SHP77 treated with DMSO at 0.1 percent for 48 hours (cell line): ENCODE data around the gene C4B.
"Not testable (repeated sequence)": the region's sequence is repeated elsewhere in the genome, so short reads cannot be mapped to it uniquely, and the experiment has no call there.

Source experiments
- DNase-seq: peaks from one replicate; lab custom pipeline; 2025; lab: John Stamatoyannopoulos, UW

The C4B gene

DNA sequence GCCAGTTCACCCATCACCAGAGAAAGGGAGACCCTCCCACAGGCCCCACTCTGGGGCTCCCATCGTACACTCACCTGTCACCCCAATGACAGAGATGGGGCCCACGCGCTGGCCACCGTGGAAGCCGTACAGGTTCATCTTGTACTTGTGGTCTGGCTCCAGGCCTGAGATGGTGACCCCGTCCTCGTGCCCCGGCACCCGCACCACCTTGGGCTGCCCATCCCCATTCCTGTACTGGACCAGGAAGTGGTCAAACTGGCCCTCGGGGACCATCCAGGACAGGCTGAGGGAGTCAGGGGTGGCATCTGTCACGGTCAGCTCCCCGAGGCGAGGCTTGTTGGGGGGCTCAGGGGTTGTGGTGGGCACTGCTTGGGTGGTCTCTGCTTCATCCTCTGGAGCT lies 38.7 kb downstream of the C4B start:
- DNase-seq, result not testable (repeated sequence)

DNA sequence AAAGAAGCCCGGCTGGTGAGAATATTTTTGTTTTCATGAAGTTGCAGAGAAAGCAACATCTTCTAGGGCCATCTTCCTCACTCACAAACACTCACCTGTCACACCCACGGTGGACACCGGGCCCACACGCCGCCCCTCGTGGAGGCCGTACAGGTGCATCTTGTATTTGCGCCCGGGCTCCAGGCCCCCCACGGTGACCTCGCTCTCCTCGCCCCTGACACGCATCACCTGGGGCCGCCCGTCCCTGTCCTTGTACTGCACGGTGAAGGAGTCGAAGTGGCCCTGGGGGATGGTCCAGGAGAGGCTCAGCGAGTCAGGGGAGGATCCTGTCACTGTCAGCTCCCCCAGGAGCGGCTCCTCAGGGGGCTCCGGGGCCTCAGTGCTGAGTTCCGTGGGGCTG lies 41.2 kb downstream of the C4B start:
- not testable (repeated sequence) for DNase-seq

DNA sequence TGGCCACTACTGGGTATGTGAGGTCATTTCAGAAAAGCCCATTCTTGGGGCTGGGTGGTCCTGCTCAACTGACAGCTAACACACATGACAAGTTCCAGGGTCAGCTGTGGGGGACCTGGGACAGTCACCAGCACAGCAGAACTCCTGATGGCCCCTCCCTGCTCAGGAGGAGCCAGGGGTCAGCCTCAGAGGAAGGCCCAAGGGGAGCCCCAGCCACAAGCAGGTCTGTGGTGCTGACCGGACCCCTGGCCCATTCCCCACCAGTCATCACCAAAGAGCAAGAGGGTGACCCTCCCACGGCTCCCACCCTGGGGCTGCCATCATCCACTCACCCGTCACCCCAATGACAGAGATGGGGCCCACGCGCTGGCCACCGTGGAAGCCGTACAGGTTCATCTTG lies 41.7 kb downstream of the C4B start:
- no peak for DNase-seq

DNA sequence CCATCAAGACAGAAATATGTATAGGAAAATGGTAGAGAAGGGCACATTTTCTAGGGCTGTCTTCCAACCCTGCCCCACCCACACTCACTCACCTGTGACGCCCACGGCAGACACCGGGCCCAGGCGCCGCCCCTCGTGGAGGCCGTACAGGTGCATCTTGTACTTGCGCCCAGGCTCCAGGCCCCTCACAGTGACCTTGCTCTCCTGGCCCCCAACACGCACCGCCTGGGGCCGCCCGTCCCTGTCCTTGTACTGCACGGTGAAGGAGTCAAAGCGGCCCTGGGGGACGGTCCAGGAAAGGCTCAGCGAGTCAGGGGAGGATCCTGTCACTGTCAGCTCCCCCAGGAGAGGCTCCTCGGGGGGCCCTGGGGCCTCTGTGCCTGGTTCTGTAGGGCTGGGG lies 43.4 kb downstream of the C4B start:
- DNase-seq, result no peak

DNA sequence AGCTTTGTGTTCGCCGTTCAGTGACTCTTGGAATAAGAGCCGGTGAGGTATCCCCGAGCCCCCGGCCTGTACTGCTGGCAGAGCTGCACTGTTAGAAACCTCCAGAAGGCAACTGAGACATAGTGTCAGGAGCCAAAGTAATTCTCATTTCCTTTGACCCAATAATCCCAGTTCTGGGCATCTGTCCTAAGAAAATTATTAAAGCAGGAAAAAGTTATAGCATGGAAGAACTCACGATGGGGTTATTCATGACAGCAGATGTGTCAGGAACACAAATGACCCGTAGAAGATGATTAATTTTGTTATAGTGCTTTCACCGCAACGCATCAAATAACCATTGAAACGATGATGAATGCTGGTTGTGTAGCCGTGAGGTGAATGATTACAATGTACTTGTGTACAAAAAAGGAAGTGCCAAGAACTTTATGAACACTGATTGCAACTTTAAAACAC lies 43.9 kb downstream of the C4B start:
- no peak for DNase-seq

DNA sequence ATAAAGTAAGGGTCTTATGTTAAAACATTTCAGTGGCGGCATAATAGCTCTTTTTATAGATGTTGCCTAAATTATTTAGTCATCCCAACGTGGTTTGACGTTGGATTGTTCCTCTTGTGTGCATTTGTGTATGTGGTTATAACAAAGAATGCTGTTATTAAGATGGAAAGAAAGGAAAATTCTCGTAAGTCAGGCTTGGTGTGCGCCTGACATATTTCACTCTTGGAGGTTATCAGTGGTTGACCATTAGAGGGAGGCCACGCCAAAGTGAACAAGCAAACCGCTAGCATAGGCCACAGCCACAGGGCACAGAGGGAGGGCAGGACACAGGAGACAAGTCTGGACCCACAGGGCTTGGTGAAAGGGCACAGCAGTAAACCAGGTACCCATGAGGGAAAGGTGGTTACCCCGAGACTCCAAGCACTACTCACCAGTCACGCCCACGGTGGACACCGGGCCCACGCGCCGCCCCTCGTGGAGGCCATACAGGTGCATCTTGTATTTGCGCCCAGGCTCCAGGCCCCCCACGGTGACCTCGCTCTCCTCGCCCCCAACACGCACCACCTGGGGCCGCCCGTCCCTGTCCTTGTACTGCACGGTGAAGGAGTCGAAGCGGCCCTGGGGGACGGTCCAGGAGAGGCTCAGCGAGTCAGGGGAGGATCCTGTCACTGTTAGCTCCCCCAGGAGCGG lies 46.5 kb downstream of the C4B start:
- no peak for DNase-seq

DNA sequence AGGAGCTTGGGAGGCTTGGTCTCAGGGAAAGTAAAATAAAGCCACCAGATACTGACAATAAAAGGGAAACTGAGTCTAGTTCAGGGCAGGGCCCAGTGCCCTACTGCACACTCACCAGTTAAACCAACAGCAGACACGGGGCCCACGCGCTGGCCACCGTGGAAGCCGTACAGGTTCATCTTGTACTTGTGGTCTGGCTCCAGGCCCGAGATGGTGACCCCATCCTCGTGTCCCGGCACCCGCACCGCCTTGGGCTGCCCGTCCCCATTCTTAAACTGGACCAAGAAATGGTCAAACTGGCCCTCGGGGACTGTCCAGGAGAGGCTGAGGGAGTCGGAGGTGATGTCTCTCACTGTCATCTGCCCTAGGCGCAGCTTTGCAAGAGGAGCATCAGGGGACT lies 50.1 kb downstream of the C4B start:
- no peak for DNase-seq

DNA sequence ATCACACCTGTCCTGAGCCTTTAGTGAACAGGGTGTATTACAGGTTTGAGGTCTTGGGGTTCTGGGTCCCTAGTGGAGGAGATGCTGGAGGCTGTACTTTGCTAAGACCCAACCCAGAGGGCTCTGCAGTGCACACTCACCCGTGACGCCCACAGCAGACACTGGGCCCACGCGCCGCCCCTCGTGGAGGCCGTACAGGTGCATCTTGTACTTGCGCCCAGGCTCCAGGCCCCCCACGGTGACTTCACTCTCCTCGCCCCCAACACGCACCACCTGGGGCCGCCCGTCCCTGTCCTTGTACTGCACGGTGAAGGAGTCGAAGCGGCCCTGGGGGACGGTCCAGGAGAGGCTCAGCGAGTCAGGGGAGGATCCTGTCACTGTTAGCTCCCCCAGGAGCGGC lies 52.9 kb downstream of the C4B start:
- not testable (repeated sequence) for DNase-seq

DNA sequence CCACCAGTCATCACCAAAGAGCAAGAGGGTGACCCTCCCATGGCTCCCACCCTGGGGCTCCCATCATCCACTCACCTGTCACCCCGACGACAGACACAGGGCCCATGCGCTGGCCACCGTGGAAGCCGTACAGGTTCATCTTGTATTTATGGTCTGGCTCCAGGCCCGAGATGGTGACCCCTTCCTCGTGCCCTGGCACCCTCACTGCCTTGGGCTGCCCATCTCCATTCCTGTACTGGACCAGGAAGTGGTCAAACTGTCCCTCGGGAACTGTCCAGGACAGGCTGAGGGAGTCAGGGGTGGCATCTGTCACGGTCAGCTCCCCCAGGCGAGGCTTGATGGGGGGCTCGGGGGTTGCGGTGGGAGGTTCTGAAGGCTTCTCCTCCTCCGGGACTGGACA lies 53.7 kb downstream of the C4B start:
- not testable (repeated sequence) for DNase-seq

DNA sequence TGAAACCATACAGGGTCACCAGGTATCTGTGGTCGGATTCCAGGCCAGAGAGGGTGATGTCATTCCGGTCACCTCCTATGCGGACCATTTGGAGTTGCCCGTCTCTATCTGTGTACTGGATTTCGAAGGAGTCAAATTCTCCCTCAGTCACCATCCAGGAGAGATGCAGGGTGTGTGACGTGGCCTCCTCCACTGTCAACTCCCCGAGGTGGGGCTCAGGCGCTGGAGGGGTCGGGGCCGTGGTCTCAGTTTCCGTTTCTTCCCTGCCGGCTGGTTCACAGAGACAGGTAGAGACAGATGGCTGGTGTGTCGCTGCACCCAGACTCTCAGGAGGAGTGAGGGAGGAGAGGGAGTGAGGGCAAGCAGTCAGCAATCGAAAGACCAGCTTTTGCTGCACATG lies 54.3 kb downstream of the C4B start:
- no peak for DNase-seq

DNA sequence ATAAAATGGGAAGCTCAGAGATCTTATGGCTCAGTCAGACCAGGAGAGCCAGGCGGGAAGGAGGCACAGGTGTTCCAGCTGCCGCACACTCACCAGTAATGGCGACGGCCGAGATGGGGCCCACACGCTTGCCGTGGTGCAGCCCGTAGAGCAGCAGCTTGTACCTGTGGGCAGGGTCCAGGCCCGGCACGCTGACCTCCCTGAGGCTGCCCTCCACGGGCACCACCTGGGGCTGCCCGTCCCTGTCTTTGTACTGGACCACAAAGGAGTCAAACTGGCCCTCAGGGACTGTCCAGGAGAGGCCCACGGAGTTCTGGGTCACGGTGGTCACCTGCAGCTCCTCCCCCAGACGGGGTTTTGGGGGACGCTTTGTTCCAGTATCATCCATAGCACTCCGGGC lies 54.9 kb downstream of the C4B start:
- DNase-seq, result no peak

DNA sequence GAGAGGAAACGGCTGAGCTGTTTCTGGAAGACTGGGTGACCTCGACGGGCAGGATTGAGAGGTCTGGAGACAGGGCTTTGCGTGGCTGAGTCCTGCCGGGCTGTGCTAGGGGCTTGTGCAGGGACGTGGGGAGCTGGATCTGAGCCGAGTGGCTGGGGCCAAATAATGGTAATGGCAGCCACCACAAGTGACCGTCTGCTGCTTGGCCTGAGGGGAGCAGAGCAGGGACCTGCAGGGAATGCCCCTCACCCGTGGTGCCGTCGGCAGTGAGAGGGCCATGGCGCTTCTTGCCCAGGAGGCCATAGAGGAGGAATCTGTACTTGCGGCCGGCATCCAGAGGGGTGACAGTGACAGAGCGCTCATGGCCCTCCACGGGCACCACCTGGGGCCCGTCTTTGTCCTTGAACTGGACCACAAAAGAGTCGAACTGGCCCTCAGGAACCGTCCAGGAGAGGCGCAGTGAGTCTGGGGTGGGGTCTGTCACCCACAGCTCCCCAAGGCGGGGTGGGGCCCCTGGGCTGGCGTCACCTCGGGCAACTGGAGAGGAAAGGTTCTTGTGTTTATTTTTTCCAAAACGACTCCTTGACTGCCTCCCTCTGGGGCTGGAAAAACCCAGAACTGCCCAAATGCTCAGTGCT lies 55.4 kb downstream of the C4B start:
- DNase-seq, result no peak

DNA sequence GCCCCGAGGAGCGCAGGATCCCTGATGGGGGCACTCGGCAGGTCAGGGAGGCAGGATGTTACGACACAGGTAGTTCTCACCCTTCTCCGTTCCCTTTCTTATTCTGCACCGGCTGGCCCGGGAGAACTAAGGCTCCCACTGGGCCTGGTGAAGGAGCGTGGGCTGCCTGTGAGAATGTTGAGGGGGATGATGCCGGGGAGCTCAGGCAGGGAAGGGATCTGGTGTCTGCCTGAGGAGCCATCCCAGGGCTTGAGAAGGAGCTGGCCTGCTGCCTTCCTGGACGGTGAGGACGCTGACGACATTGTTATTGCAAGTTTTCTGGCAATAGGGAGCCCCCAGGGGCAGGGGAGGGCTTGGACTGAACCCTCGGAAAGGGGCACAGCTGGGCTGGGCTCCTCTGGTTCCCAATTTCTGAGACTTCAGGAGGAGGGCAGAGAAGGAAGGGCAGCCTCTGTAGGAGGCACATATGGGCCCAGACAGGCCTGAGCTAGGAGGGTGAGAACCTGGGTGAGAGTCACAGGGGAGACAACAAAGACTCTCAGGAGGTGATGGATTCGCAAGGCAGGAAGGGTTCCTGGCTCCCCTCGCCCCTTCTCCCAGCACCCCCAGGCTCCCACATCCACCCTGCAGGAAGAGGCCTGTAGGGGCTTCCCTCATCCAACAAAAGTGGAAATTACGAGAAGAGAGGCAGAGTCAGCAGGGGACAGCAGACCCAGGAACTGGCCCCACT lies 56.4 kb downstream of the C4B start:
- DNase-seq, result no peak

DNA sequence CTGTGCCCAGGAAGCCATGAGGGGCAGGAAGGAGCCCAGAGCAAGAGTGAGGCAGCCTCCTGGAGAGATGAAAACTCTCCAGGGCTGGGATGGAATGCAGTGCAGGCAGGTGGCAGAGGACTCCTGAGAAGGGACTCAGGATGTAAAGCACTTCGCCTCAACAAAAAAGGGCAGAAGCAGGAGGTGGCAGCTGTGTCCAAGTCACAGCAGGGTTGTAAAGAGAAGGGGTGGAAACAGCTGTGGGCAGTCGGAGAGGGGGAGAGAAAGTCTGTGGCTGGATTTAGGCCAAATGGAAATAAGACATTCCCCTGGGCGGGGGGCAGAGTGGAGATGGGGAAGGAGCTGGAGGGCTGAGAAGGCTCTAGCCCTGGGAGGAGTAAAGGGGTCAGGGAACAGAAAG lies 58.5 kb downstream of the C4B start:
- no peak for DNase-seq

DNA sequence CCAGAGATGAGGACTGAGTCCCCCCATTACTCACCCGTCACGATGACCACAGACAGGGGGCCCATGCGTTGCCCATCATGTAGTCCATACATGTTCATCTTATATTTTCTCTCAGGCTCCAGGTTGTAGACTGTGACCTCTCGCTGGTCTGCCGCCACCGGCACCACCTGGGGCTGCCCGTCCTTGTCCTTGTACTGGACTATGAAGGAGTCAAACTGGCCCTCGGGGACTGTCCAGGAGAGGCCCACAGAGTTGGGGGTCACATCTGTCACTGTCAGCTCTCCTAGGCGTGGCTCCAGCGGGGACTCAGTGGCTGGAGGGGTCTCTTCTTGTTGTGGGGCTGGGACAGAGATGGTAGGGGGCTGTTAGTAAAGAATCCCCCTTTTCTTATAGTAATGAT lies 59.0 kb downstream of the C4B start:
- no peak for DNase-seq

DNA sequence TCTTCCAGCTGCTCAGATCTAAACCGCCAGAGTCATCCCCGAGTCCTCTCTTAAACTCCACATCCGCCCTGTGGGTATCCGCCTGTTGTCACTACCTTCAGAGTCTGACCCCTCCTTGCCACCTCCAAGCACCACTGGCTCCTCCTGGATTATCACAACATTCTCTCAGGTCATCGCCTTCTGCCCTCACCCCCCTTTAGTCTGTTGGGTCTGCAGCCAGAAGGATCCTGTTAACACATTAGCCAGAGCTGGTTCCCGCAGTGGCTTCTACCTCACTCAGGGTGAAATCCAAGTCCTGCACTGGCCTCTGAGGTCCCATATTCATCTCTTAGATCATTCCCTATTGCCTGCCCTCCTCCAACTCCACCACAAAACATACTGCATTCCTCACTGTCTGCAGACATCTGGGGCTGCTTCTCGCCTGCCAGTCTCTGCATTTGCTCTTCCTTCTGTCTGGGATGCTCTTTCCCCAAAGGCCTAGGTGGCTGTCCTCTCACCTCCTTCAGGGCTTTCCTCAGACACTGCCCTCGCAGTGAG lies 60.5 kb downstream of the C4B start:
- no peak for DNase-seq

DNA sequence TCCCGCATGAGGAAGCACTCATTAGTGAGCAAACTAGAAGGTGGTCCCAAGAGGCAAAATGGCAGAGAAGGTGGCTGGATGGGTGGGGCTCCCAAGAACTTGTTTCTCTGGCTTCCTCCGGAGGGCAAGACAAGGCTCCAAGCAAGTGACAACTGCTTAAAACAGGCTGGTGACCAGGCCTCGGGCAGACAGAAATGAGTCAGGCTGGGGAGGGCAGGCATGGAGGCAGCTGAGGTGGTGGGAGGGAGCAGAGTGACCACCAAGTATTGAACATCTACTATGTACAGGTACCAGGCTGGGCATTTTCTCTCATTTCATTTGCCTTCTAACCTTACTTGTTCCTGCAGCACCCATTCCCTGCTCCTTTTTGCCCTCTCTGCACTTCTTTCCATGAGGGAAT lies 61.2 kb downstream of the C4B start:
- no peak for DNase-seq

DNA sequence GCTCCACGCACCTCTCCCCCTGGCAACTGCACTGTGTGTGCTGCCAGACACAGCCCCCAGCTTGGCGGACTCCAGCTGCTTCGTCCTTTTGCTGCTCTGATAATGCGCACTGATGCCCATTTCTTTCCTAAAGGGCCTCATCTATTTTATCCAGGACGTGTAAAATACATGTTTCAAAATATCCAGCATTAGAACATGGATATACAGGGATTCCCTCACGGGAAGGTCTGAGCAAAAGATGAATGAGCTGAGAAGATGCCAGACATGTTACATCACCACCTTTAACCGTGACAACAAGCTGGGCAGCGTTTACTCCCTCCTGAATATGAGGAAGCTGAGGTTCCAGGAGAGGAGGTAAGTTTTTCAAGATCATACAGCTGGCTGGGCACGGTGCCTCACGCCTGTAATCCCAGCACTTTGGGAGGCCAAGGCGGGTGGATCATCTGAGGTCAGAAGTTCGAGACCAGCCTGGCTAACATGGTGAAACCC lies 61.8 kb downstream of the C4B start:
- DNase-seq, result no peak

DNA sequence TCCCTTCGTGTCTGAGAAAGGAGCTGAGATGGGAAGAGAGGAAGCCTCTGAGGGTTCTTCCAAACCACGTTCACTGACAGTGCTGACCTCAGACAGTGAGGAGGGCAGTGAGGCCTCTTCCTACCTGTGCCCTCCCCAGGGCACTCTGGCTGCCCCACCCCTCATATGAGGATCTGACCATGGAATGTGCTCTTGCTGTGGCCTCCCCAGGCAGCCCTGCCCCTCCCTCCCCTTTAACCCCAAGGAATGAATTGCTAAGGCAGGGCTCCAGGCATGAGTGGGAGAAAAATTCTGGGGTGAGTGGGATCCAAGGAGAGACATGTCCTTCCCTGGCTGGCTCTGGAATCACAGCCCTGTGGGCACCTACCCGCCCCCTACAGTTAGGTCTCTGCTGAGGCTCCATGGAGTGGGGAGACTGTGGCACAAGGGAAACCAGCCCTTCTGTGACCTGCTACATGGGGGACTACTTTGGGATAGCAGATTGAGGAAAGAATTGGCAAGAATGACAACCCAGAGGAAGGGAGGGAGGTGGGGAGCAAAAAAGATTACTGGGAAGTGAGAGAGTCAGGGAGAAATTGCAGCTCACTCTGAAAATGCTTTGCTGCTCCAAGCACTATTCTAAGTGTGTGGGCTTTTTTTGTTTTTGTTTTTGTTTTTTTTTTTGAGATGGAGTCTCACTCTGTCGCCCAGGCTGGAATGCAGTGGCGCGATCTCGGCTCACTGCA lies 65.1 kb downstream of the C4B start:
- DNase-seq, result no peak

DNA sequence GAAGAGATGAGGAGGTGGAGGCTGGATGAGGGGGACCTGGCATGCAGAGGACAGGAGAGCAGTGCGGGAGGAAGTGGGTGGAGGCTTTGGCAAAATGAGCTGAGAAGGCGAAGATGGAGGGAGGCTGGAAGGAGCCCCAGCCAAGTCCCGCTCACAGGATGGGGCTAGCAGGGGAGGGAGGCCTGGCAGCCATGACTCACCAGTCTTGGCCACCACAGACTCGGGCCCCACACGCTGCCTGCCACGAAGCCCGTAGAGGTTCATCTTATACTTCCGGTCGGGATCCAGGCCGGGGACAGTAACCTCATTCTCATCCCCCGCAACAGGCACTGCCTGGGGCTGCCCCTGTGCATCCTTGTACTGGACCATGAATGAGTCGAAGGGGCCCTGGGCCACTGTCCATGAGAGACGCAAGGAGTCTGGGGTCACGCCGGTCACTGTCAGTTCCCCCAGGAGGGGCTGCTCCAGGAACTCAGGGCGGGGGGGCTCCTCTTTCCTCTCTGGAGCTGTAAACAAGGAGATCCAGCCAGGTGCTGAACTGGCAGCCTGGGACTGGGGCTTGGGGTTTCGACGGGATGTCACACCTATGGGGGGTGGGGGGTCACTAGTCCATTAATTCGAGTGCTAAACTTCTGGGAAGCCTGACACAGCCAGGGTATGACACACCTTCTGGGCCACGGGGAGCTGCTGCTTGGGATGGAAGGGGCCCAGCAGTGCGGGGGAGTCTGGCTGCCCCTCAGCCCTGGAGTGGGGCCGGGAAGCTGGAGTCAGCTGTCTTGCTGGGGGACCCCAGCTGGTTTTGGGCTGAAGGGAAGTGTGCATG lies 66.8 kb downstream of the C4B start:
- no peak for DNase-seq

DNA sequence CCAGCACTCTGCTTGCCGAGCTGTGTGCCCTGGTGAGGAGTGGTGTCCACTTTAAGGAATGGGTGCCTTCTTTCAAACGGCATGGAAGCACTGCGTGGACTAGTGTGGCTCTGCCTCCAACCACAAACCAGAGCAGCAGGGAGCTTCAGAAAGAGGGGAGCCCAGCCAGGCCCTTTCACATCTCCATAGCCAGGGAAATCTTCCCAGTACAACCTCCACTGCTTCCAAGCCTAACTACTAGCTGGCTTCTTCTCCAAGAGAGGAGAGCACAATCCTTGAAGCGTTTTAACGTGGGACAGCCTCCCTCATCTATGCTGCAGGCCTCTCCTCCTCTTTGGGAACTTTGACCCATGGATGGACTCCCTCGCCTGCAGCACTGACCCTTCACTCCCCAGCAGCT lies 67.9 kb downstream of the C4B start:
- no peak for DNase-seq
